Stimulated activated CD8-positive, alpha-beta memory T cell treated with anti-CD3 and anti-CD28 coated beads, Interleukin-4, amount 100 ng/mL, for 4 hours (primary cell): ENCODE results near the gene CDCA4.

ENCODE experiments used
- DNase-seq, 2 donors: peaks; one replicate each; pipeline ENCODE4 v3.0.0-alpha.2; 2020; ENCODE audit warnings: low read depth in 2 of 2, low spot score in 1 of 2

Gene CDCA4

GRCh38 chr14:105014631-105015030, 6.3 kb downstream of the CDCA4 start:
- no peak for DNase-seq

- no peak for DNase-seq
These were observed 6.9 kb downstream of the CDCA4 start for GRCh38 chr14:105014032-105014431.

DNA sequence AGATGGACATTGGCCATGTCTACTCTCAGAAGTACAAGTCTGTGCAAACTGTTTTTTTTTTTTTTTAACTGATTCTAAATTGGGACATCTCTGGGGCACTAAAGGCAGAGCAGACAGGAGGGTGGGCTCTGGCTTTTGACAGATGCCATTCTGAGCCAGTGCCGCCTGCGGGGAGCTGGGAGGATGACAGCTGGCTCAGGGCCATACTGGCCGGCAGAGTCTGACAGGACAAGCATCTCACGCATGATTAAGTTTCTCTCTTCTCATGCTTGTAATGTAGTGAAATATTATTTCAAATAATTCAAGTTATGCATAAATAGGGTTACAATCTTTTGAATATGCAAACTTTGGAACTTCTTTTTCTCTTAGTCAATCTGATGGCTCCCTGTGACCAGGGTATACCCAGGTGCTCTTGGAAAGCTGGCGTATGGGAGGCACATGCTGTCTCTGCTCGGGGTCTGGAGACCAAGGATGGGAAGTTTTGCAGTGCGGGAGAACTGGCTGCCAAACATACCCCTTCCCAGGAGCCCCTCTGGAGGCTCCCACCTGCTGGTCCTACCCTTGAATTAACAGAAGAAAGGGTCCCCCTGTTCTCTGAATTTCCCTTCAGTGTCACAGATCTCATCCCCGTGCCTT, 7.6 kb downstream of the CDCA4 start:
- no peak for DNase-seq

GRCh38 chr14:105012171-105012985, 8.5 kb downstream of the CDCA4 start:
- no peak for DNase-seq

GRCh38 chr14:105011312-105011990, 9.4 kb downstream of the CDCA4 start:
- no peak for DNase-seq

- no peak for DNase-seq
These were observed 10.0 kb downstream of the CDCA4 start for GRCh38 chr14:105010891-105011291.

DNA sequence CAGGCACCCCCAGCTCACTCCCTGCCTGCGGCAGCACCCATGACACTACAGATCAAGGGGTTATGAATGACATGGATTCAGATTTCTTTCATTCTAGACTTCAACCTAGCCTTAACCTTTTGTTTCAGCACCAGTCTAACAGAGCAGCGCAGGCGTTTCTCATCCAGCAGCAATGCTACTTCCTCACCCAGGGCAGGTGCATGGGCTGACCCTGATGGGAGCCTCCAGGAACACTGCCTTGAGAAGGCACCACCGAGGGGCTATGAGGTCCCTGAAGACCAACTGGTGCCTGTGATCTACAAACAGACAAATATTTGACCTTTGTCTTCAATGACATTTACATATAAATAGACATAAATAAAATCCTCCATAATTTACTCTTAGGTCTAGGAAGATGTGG, 10.8 kb downstream of the CDCA4 start:
- no peak for DNase-seq

- no peak for DNase-seq
These were observed 13.2 kb downstream of the CDCA4 start for GRCh38 chr14:105007593-105008264.

DNA sequence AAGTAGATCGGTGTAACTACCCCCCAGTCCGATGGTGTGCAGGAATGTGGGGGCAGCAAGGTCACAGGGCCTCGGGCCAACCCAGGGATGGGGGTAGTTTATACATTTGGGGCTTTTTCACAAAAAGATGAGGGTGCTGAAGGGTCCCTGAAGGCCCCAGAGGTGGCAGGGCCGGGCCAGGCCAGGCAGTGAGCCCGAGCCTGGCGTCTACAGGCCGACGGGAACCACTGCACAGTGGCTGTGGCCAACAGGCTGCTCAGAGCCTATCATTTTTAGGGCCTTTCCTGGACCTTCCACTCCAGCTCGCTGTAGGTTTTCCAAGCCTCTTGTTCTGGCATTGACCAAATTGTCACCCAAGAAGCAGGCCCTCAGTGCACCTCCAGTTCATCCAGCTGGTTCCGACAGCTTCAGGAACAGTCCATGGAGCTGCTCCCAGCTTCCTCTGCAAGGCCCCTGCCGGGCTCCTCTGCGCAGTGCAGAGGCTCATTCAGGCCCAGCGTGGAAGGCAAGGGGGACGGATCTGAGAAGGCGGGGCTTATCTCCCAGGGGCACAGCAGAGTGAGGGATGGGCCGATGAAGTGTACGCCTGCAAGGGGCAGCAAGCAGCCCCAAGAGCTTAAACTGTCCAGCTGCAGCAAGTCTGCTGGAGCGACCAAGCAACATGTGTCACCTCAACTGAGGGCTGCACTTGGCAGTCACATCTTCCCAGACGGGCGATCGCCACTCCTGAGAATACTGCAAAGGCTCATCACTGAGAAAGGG, 13.9 kb downstream of the CDCA4 start:
- DNase-seq = no peak

DNA sequence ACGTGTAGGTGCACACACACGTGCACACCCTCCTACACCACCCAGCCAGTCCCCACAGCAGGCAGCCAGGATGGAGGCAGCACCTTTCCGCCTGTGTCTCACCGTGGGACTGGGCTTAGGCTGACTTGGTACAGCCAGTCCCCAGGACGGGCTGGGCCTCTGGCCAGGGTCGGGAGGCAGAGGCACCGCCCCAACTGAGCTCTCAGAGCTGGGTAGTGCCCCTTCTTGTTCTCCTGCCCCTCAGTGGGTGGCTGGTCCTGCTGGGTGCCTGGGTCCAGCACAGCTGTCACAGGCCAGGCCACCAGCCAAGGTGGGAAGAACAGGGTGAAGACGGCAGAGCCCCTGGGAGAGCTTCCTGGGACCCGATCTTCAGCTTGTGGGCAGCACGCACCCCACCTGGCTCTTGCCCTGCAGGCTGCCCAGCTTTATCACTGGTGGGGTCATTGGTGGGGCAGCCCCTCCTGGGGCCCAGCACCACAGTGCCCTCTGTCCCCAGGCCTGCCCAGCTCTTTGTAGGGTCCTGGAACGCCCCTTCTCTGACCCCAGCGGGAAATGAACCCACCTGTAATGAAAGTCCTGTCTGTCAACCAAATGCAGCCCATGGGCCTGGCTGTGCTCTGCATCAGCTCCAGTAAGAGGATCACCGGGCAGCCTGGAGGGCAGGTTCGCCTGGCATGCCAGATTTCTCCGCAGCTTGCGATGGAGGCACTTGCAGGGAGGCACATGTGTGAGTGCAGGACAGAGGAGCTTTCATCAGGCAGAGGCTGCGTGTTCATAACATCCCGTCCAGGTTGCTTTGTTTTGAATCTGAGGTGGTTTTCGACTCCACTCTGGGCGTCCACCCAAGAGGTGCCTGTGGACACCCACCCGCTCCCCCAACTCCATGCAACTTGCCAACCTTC, 14.7 kb downstream of the CDCA4 start:
- DNase-seq = no peak

DNA sequence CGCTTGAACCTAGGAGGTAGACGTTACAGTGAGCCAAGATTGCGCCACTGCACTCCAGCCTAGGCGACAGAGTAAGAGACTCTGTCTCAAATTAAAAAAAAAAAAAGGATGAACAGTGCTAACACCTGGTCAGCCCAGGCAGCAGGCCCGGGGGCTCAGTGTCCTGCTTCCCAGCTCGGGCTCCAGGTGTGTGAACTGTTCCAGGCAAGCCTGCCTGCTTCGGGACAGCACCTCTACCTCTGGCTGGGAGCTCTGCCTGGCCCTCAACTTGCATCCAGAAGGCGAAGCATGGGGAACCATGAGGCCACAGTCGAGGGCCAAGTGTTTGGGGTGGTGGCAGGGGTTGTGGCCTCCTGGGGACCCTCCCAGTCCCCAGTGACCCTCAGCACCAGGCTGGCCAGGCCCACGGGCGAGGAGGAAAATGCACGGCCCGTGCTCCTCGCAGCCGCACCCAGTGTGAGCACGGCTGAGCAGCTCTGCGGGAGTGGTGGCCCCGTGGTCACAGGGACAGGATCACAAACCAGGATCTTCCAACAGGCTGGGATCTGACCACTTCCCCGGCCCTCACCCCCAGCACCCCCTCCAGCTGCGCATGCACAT, 15.5 kb downstream of the CDCA4 start:
- no peak for DNase-seq

DNA sequence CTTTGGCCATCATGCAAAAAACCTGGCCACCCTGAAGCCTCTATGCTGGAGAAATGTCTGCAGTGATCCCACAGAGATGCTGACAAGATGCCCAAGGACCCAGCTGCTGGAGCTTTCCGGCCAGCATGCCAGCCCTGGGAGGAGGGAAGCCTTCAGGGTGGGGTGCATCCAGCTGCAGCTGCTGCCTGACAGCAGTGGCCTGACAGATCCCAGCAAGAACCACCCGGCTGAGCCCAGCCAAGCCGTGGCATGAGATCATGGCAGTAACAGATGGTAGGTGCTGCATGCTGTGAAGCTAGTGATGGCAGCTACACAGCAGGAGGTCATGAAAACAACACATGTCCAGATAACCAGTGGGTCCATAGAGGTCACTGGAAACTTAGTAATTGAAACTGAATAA, 21.5 kb downstream of the CDCA4 start:
- DNase-seq = no peak

- no peak for DNase-seq
These were observed 22.1 kb downstream of the CDCA4 start for GRCh38 chr14:104998801-104999200.

- no peak for DNase-seq
These were observed 24.4 kb downstream of the CDCA4 start for GRCh38 chr14:104996483-104996882.

DNA sequence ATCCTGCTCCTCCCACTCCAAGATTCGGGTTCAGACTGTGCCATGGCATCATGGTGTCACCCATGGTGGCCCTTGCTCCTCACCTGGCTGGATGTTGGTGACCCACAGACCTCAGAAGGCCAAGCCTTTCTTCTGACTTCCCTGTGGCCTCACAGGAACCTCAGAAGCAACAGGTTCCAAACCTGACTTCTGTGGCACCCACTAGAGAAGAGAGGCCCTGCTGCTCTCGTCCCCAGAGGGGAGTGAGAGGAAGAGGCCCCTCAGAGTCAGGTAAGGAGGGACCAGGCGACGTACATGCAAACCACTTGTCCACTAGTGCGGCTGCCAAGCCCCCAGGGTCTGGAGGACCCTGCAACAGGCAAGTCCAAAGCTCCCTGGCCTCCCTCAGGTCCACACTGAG, 24.9 kb downstream of the CDCA4 start:
- DNase-seq = no peak

DNA sequence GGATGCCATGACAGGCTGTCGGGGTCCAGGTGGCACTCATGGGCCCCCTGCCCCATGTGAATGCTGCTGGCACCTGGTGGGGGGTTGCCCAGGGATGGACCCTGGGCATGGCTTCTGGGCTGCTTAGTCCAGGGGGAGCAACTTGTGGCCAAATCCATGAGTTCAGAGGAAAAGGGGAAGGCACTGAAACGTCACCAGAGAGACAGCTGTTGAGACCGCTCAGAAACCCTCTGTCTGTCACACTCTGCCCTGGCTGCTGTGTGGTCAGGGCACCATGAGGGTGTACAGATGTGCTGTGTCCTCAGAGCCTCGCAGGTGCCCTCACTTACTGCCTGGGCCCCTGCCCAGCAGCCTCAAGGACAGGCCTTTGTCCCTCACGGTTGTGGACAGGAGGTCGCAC, 25.9 kb downstream of the CDCA4 start:
- no peak for DNase-seq

GRCh38 chr14:104993808-104994591, 26.9 kb downstream of the CDCA4 start:
- no peak for DNase-seq

- no peak for DNase-seq
These were observed 27.6 kb downstream of the CDCA4 start for GRCh38 chr14:104993306-104993705.

GRCh38 chr14:104992501-104992900, 28.4 kb downstream of the CDCA4 start:
- no peak for DNase-seq
